K562 (cell line): ENCODE measurements around the gene LIMK1. TPM values are rescaled to one million over a fixed set of nuclear protein-coding genes. Genes with fewer than 3 reads are reported as not detected.

ENCODE experiments used
- ADNP ChIP-seq: fragments of 200-800 bp; sonication (Bioruptor generic); IDR thresholded peaks from 2 replicates; pipeline ENCODE4 v1.6.1; 2016; ENCODE audit warnings: missing genetic modification characterization, missing compliant biosample characterization
- ATF7 ChIP-seq: fragments of 450-650 bp; IDR thresholded peaks from 2 replicates; pipeline ENCODE4 v1.7.1; 2014; ENCODE audit warnings: mild to moderate bottlenecking, moderate library complexity
- BCOR ChIP-seq: fragments of 450-650 bp; IDR thresholded peaks from 2 replicates; pipeline ENCODE4 v1.6.1; 2016
- CBFB ChIP-seq: sonication (generic); formaldehyde crosslinking; IDR thresholded peaks from 2 replicates; pipeline ENCODE4 v1.4.0; 2020; ENCODE audit warnings: mild to moderate bottlenecking, missing genetic modification reagents
- CC2D1A ChIP-seq: fragments of 450-650 bp; IDR thresholded peaks from 2 replicates; pipeline ENCODE4 v1.6.1; 2017; ENCODE audit warnings: mild to moderate bottlenecking
- CREB1 ChIP-seq, 2 experiments: sonication (generic) in 1 of 2; formaldehyde crosslinking in 1 of 2; IDR thresholded peaks; 2 replicates each; pipeline versions ENCODE4 v1.6.1 to v1.8.0; 2012 to 2022; ENCODE audit warnings: inconsistent platforms in 1 of 2, mild to moderate bottlenecking in 1 of 2, missing genetic modification reagents in 1 of 2, moderate library complexity in 1 of 2
- ESRRA ChIP-seq: fragments of 450-650 bp; IDR thresholded peaks from 2 replicates; pipeline ENCODE4 v1.6.1; 2014; ENCODE audit warnings: low read depth, mild to moderate bottlenecking, moderate library complexity, borderline replicate concordance
- FOXJ3 ChIP-seq: sonication (generic); formaldehyde crosslinking; IDR thresholded peaks from 2 replicates; pipeline ENCODE4 v1.4.0; 2020; ENCODE audit warnings: mild to moderate bottlenecking, missing genetic modification reagents
- GABPB1 ChIP-seq: sonication (generic); formaldehyde crosslinking; IDR thresholded peaks from 2 replicates; pipeline ENCODE4 v1.8.0; 2022; ENCODE audit warnings: mild to moderate bottlenecking, missing genetic modification reagents
- HDGF ChIP-seq: fragments of 450-650 bp; IDR thresholded peaks from 2 replicates; pipeline ENCODE4 v1.6.1; 2016
- JUN ChIP-seq, 2 experiments: sonication (generic) in 1 of 2; formaldehyde crosslinking in 1 of 2; IDR thresholded peaks; 2 replicates each; pipeline versions ENCODE4 v1.6.1 to v1.8.0; 2012 to 2022; ENCODE audit warnings: borderline replicate concordance in 2 of 2, mild to moderate bottlenecking in 2 of 2, improper control_type of control experiment in 1 of 2, low read depth in 1 of 2, low read length in 1 of 2, missing genetic modification reagents in 1 of 2
- JUND ChIP-seq, 2 experiments: IDR thresholded peaks; 2 replicates in 1 of 2; 3 replicates in 1 of 2; pipeline ENCODE4 v1.6.1; 2011; ENCODE audit warnings: borderline replicate concordance in 2 of 2, low read depth in 2 of 2, low read length in 2 of 2, improper control_type of control experiment in 1 of 2, missing biosample characterization in 1 of 2, missing genetic modification characterization in 1 of 2, missing genetic modification reagents in 1 of 2
- KDM2B ChIP-seq: fragments of 250-450 bp; sonication (Bioruptor Pico); IDR thresholded peaks from 2 replicates; pipeline ENCODE4 v1.8.0; 2021; ENCODE audit warnings: mild to moderate bottlenecking, moderate library complexity
- MAZ ChIP-seq, 2 experiments: fragments of 450-650 bp in 1 of 2; sonication (generic) in 1 of 2; formaldehyde crosslinking; IDR thresholded peaks in 1 of 2; conservative IDR thresholded peaks in 1 of 2; 2 replicates each; pipeline versions ENCODE4 v1.4.0 to v1.5.0; 2020; ENCODE audit warnings: mild to moderate bottlenecking in 1 of 2, missing genetic modification reagents in 1 of 2
- NRF1 ChIP-seq, 2 experiments: fragments of 450-650 bp; IDR thresholded peaks in 1 of 2; conservative IDR thresholded peaks in 1 of 2; 2 replicates each; pipeline ENCODE4 v1.6.1; 2014; ENCODE audit warnings: mild to moderate bottlenecking in 2 of 2
- PHB ChIP-seq: fragments of 250-450 bp; sonication (Bioruptor Pico); IDR thresholded peaks from 2 replicates; pipeline ENCODE4 v1.5.0; 2021
- PHF20 ChIP-seq: fragments of 450-650 bp; IDR thresholded peaks from 2 replicates; pipeline ENCODE4 v1.6.1; 2018; ENCODE audit not compliant: partially characterized antibody
- PHTF2 ChIP-seq: fragments of 250-450 bp; sonication (Bioruptor Pico); IDR thresholded peaks from 2 replicates; pipeline ENCODE4 v1.5.0; 2021; ENCODE audit warnings: mild to moderate bottlenecking
- PTBP1 ChIP-seq: fragments of 200-400 bp; formaldehyde crosslinking; IDR thresholded peaks from 2 replicates; pipeline ENCODE4 v1.6.1; 2017; ENCODE audit warnings: low read depth, low read length
- PURB ChIP-seq: sonication (generic); formaldehyde crosslinking; IDR thresholded peaks from 2 replicates; pipeline ENCODE4 v1.9.0; 2021; ENCODE audit warnings: low read depth, mild to moderate bottlenecking, missing genetic modification reagents
- RBM25 ChIP-seq: fragments of 200-400 bp; formaldehyde crosslinking; IDR thresholded peaks from 2 replicates; pipeline ENCODE4 v1.6.1; 2018; ENCODE audit warnings: low read length, low read depth, moderate library complexity; ENCODE audit not compliant: severe bottlenecking
- SMARCA5 ChIP-seq: fragments of 450-650 bp; IDR thresholded peaks from 2 replicates; pipeline ENCODE4 v1.6.1; 2016
- TRIM24 ChIP-seq, 2 experiments: fragments of 450-650 bp; IDR thresholded peaks; 2 replicates each; pipeline ENCODE4 v1.6.1; 2016
- TSC22D4 ChIP-seq: fragments of 450-650 bp; IDR thresholded peaks from 2 replicates; pipeline ENCODE4 v1.6.1; 2016; ENCODE audit warnings: missing genetic modification characterization, missing biosample characterization, control low read depth
- ZNF431 ChIP-seq: sonication (generic); formaldehyde crosslinking; IDR thresholded peaks from 2 replicates; pipeline ENCODE4 v1.8.0; 2022; ENCODE audit warnings: mild to moderate bottlenecking, missing genetic modification reagents
- polyA plus RNA-seq, 8 experiments: library from polyadenylated mRNA; depleted of rRNA in 4 of 8; stranded (reverse) in 5 of 8; unstranded in 3 of 8; fragments of >200 nt; fragmentation: Nextera tagmentation in 2 of 8; fragmentation: Illumina TruSeq in 1 of 8; extraction: Ambion mirVana in 2 of 8; extraction: Trizol in 1 of 8; gene quantifications; 2 replicates each; pipeline versions ENCODE4 v1.2.1 to v1.2.3, GENCODE V29; 2011 to 2014; ENCODE audit warnings: inconsistent platforms in 1 of 8, missing spikeins in 1 of 8
- total RNA-seq, 7 experiments: library from RNA; depleted of rRNA in 6 of 7; stranded (reverse); fragments of >200 nt in 6 of 7; fragmentation: Illumina TruSeq in 2 of 7; extraction: Trizol in 2 of 7; gene quantifications; 2 replicates each; pipeline versions ENCODE4 v1.2.1 to v1.2.3, GENCODE V29; 2011 to 2021; ENCODE audit warnings: low replicate concordance in 1 of 7
- TF ChIP-seq, protein P1 (sequence below): fragments of 450-650 bp; formaldehyde crosslinking; conservative IDR thresholded peaks from 2 replicates; pipeline ENCODE4 v1.4.0; 2022; ENCODE audit warnings: mild to moderate bottlenecking, missing genetic modification characterization
- TF ChIP-seq, protein P2 (sequence below): sonication (generic); formaldehyde crosslinking; IDR thresholded peaks from 2 replicates; pipeline ENCODE4 v1.9.0; 2022; ENCODE audit warnings: mild to moderate bottlenecking, missing genetic modification reagents

Gene LIMK1
- total and polyA plus RNA-seq, 9 of the 15 experiments (the other 6 are each of a cell fraction or from before 2014, with no cell fraction given): 0.14 to 30.0 (median 15.9) TPM

- TF ChIP-seq PHF20 (peak; percentile 72), KDM2B (CRISPR knock-in tag) (no peak), ESRRA (peak; percentile 97), CREB1 (IDR thresholded peaks at IDR 0.05) (peak; percentile 60; the same call in 1 of the 2 replicates), CREB1 (CRISPR knock-in tag; IDR thresholded peaks at IDR 0.05) (peak; percentile 84), FOXJ3 (CRISPR knock-in tag) (0 out of 2 replicates have a peak, but pooled peaks have one; percentile 41), PTBP1 (0 out of 2 replicates have a peak, but pooled peaks have one; percentile 56), JUN (IDR thresholded peaks at IDR 0.05; ENCODE audit: borderline replicate concordance, low read depth, low read length) (peak; percentile 68; the same call in 1 of the 2 replicates), JUN (CRISPR knock-in tag; IDR thresholded peaks at IDR 0.05; ENCODE audit: borderline replicate concordance) (no peak), PHB (CRISPR knock-in tag) (no peak), ZNF431 (CRISPR knock-in tag) (no peak), MAZ (CRISPR knock-in tag; conservative IDR thresholded peaks at IDR 0.05 in 1 of 2, IDR thresholded peaks at IDR 0.05 in 1 of 2) (no peak), PHTF2 (CRISPR knock-in tag) (no peak), TSC22D4 (tag) (no peak), ATF7 (peak; percentile 98), ADNP (peak; percentile 96), BCOR (peak; percentile 99), CBFB (CRISPR knock-in tag) (0 out of 2 replicates have a peak, but pooled peaks have one; percentile 19), PURB (CRISPR knock-in tag) (no peak), CC2D1A (no peak), RBM25 (peak; percentile 87), JUND (IDR thresholded peaks at IDR 0.05; ENCODE audit: borderline replicate concordance, low read depth, low read length) (peak; percentile 78), JUND (tag; IDR thresholded peaks at IDR 0.05; ENCODE audit: borderline replicate concordance, low read depth, low read length) (peak; percentile 74), TRIM24 (IDR thresholded peaks at IDR 0.05) (0 out of 4 replicates have a peak, but pooled peaks of 1 of the 2 experiments have one; percentile 10), HDGF (peak; percentile 95; the same call in 1 of the 2 replicates), GABPB1 (CRISPR knock-in tag) (peak; percentile 72), NRF1 (conservative IDR thresholded peaks at IDR 0.05 in 1 of 2, IDR thresholded peaks at IDR 0.05 in 1 of 2) (peak; percentile 63 to 73), SMARCA5 (peak; percentile 99)
- TF ChIP-seq, protein P1, sequence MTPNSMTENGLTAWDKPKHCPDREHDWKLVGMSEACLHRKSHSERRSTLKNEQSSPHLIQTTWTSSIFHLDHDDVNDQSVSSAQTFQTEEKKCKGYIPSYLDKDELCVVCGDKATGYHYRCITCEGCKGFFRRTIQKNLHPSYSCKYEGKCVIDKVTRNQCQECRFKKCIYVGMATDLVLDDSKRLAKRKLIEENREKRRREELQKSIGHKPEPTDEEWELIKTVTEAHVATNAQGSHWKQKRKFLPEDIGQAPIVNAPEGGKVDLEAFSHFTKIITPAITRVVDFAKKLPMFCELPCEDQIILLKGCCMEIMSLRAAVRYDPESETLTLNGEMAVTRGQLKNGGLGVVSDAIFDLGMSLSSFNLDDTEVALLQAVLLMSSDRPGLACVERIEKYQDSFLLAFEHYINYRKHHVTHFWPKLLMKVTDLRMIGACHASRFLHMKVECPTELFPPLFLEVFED: no peak
- TF ChIP-seq, protein P2, sequence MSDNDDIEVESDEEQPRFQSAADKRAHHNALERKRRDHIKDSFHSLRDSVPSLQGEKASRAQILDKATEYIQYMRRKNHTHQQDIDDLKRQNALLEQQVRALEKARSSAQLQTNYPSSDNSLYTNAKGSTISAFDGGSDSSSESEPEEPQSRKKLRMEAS (CRISPR knock-in tag): 0 out of 2 replicates have a peak, but pooled peaks have one; percentile 37
Observed at GRCh38 chr7:74061840-74062539, 21.6 kb upstream of the LIMK1 start (continued).
